Mesendoderm (in vitro differentiated cells): ENCODE measurements around the gene MDC1.
"Not testable (repeated sequence)": the region's sequence is repeated elsewhere in the genome, so short reads cannot be mapped to it uniquely, and the experiment has no call there.

Experiments used
- DNase-seq: peaks from one replicate; pipeline ENCODE4 v3.0.0; 2013
- H2AK5ac ChIP-seq: 2 replicates; pipeline ENCODE4 v1.6.1; 2013; ENCODE audit warnings: low read length, inconsistent platforms
- H2BK120ac ChIP-seq: 2 replicates; pipeline ENCODE4 v1.6.1; 2013; ENCODE audit warnings: low read depth, mild to moderate bottlenecking, low read length, moderate library complexity, mixed read lengths
- H2BK15ac ChIP-seq: replicated peaks from 2 replicates; pipeline ENCODE4 v1.6.1; 2013; ENCODE audit warnings: low read depth, mild to moderate bottlenecking, moderate library complexity
- H2BK5ac ChIP-seq: 2 replicates; pipeline ENCODE4 v1.6.1; 2013; ENCODE audit warnings: low read length, inconsistent platforms
- H3K18ac ChIP-seq: 2 replicates; pipeline ENCODE4 v1.6.1; 2013; ENCODE audit warnings: mild to moderate bottlenecking, low read length, mixed read lengths
- H3K23ac ChIP-seq: one replicate; pipeline ENCODE4 v1.6.1; 2013; ENCODE audit warnings: low read length
- H3K27ac ChIP-seq: 2 replicates; pipeline ENCODE4 v1.5.1; 2013; ENCODE audit warnings: low read depth, mild to moderate bottlenecking, inconsistent platforms, low read length, moderate library complexity
- H3K27me3 ChIP-seq: 2 replicates; pipeline ENCODE4 v1.6.1; 2013; ENCODE audit warnings: low read length, control low read depth, mild to moderate bottlenecking, inconsistent platforms; ENCODE audit not compliant: insufficient read depth, poor library complexity
- H3K36me3 ChIP-seq: 2 replicates; pipeline ENCODE4 v1.6.1; 2013; ENCODE audit warnings: low read length, inconsistent platforms; ENCODE audit not compliant: control insufficient read depth, insufficient read depth
- H3K4ac ChIP-seq: one replicate; pipeline ENCODE4 v1.6.1; 2013; ENCODE audit warnings: low read depth, mild to moderate bottlenecking, low read length, moderate library complexity
- H3K4me1 ChIP-seq: 2 replicates; pipeline ENCODE4 v1.6.1; 2013; ENCODE audit warnings: low read depth, low read length, inconsistent platforms; ENCODE audit not compliant: control insufficient read depth
- H3K4me2 ChIP-seq: 2 replicates; pipeline ENCODE4 v1.6.1; 2013; ENCODE audit warnings: low read length
- H3K4me3 ChIP-seq: 2 replicates; pipeline ENCODE4 v1.5.1; 2013; ENCODE audit warnings: mild to moderate bottlenecking, low read length
- H3K56ac ChIP-seq: one replicate; pipeline ENCODE4 v1.6.1; 2013; ENCODE audit warnings: low read length
- H3K79me1 ChIP-seq: 2 replicates; pipeline ENCODE4 v1.6.1; 2013; ENCODE audit warnings: low read length, inconsistent platforms
- H3K79me2 ChIP-seq: 2 replicates; pipeline ENCODE4 v1.6.1; 2013; ENCODE audit warnings: mild to moderate bottlenecking, low read length; ENCODE audit not compliant: control insufficient read depth, insufficient read depth
- H3K9ac ChIP-seq: 2 replicates; pipeline ENCODE4 v1.6.1; 2013; ENCODE audit warnings: low read length, inconsistent platforms
- H4K5ac ChIP-seq: one replicate; pipeline ENCODE4 v1.6.1; 2013; ENCODE audit warnings: low read length
- H4K8ac ChIP-seq: one replicate; pipeline ENCODE4 v1.6.1; 2013; ENCODE audit warnings: low read depth, mild to moderate bottlenecking, control low read depth, low read length, moderate library complexity
- WGBS: extraction: QIAGEN DNeasy Blood & Tissue Kit; methylation state at CpG from one replicate; pipeline ENCODE4 v1.1.7; 2013; ENCODE audit warnings: low lambda C conversion rate, missing lambda C conversion rate; ENCODE audit not compliant: insufficient coverage; ENCODE audit errors: extremely low coverage; 5-methylcytosine and 5-hydroxymethylcytosine counted together

The MDC1 gene

GRCh38 chr6:30722280-30723112, 5.4 kb upstream of the MDC1 start:
- Histone ChIP-seq H3K4ac (no peak overlapping the region), H3K27me3 (no peaks in the 10 kb centered on the region), H3K79me2 (peaks cover 37% of the 10 kb centered on the region), H3K4me1 (no peaks in the 10 kb centered on the region), H3K27ac (peak overlapping the region; percentile 25), H2BK15ac (no peak overlapping the region), H3K23ac (no peak overlapping the region), H3K36me3 (peaks cover 19% of the 10 kb centered on the region), H2AK5ac (no peak overlapping the region), H3K4me3 (peak overlapping the region; percentile 95), H2BK120ac (no peak overlapping the region), H4K5ac (no peak overlapping the region), H3K18ac (no peak overlapping the region), H4K8ac (no peak overlapping the region), H3K56ac (peak overlapping the region; percentile 98), H3K9ac (peak overlapping the region; percentile 99), H2BK5ac (no peak overlapping the region), H3K79me1 (no peaks in the 10 kb centered on the region), H3K4me2 (peak overlapping the region; percentile 78)
- WGBS: no CpG with 5 or more reads among the region's 27 CpGs
- DNase-seq: peak; percentile 80

GRCh38 chr6:30722025-30722279, 4.9 kb upstream of the MDC1 start:
- no CpG with 5 or more reads among the region's 10 CpGs for WGBS
- H3K36me3 ChIP-seq: peaks cover 19% of the 10 kb centered on the region
- H3K56ac ChIP-seq: peak overlapping the region; percentile 98
- H2BK15ac ChIP-seq, H4K5ac ChIP-seq, H3K4me1 ChIP-seq, H3K79me1 ChIP-seq, H2AK5ac ChIP-seq, H2BK5ac ChIP-seq, DNase-seq, H3K27me3 ChIP-seq, H4K8ac ChIP-seq: not testable (repeated sequence)
- peak overlapping the region; percentile 53 for H3K4me2 ChIP-seq
- peak overlapping the region; percentile 88 for H3K27ac ChIP-seq
- peak overlapping the region; percentile 99 for H3K9ac ChIP-seq
- peak overlapping the region; percentile 0 for H2BK120ac ChIP-seq
- H3K4ac ChIP-seq: peak overlapping the region; percentile 99
- peak overlapping the region; percentile 97 for H3K18ac ChIP-seq
- peak overlapping the region; percentile 29 for H3K23ac ChIP-seq
- peak overlapping the region; percentile 95 for H3K4me3 ChIP-seq
- H3K79me2 ChIP-seq: peaks cover 37% of the 10 kb centered on the region

- H3K4me3 ChIP-seq: peak overlapping the region; percentile 95
- peak overlapping the region; percentile 97 for H3K18ac ChIP-seq
- H3K23ac ChIP-seq: peak overlapping the region; percentile 85
- H3K27me3 ChIP-seq: no peaks in the 10 kb centered on the region
- peaks cover 40% of the 10 kb centered on the region for H3K79me2 ChIP-seq
- WGBS: no CpG with 5 or more reads among the region's 71 CpGs
- H3K79me1 ChIP-seq: peaks cover 1% of the 10 kb centered on the region
- peak overlapping the region; percentile 99 for H3K9ac ChIP-seq
- H2BK15ac ChIP-seq: no peak overlapping the region
- H4K5ac ChIP-seq: no peak overlapping the region
- H3K56ac ChIP-seq: peak overlapping the region; percentile 98
- peak; percentile 92 for DNase-seq
- H2AK5ac ChIP-seq: peak overlapping the region; percentile 27
- H3K4ac ChIP-seq: peak overlapping the region; percentile 99
- H3K4me1 ChIP-seq: peaks cover under 1% of the 10 kb centered on the region
- H3K36me3 ChIP-seq: peaks cover 19% of the 10 kb centered on the region
- peak overlapping the region; percentile 53 for H3K4me2 ChIP-seq
- peak overlapping the region; percentile 29 for H2BK120ac ChIP-seq
- H2BK5ac ChIP-seq: peak overlapping the region; percentile 73
- peak overlapping the region; percentile 90 for H3K27ac ChIP-seq
- peak overlapping the region; percentile 67 for H4K8ac ChIP-seq
These were observed 4.3 kb upstream of the MDC1 start for GRCh38 chr6:30721198-30722024.

GRCh38 chr6:30720738-30721197, 3.7 kb upstream of the MDC1 start:
- WGBS: no CpG with 5 or more reads among the region's 29 CpGs
- Histone ChIP-seq H4K5ac (no peak overlapping the region), H3K4me3 (peak overlapping the region; percentile 95), H2AK5ac (no peak overlapping the region), H3K18ac (peak overlapping the region; percentile 96), H2BK5ac (peak overlapping the region; percentile 73), H3K36me3 (peaks cover 19% of the 10 kb centered on the region), H3K23ac (peak overlapping the region; percentile 49), H3K4me1 (peaks cover 2% of the 10 kb centered on the region), H3K27ac (peak overlapping the region; percentile 90), H3K27me3 (no peaks in the 10 kb centered on the region), H3K4ac (peak overlapping the region; percentile 86), H3K79me1 (peaks cover 2% of the 10 kb centered on the region), H2BK15ac (no peak overlapping the region), H3K56ac (peak overlapping the region; percentile 96), H2BK120ac (peak overlapping the region; percentile 34), H3K79me2 (peaks cover 41% of the 10 kb centered on the region), H3K4me2 (no peak overlapping the region), H4K8ac (peak overlapping the region; percentile 67), H3K9ac (peak overlapping the region; percentile 98)
- DNase-seq: peak; percentile 81

- peaks cover 41% of the 10 kb centered on the region for H3K79me2 ChIP-seq
- H3K23ac ChIP-seq: peak within 1 kb of the TSS; percentile 49
- H2BK15ac ChIP-seq: no peak within 1 kb of the TSS
- peak within 1 kb of the TSS; percentile 36 for H4K5ac ChIP-seq
- DNase-seq: peak; percentile 100
- peak within 1 kb of the TSS; percentile 93 for H3K27ac ChIP-seq
- no peaks in the 10 kb centered on the region for H3K27me3 ChIP-seq
- peak within 1 kb of the TSS; percentile 89 for H3K4me2 ChIP-seq
- H3K36me3 ChIP-seq: peaks cover 19% of the 10 kb centered on the region
- peak within 1 kb of the TSS; percentile 72 for H2AK5ac ChIP-seq
- H3K9ac ChIP-seq: peak within 1 kb of the TSS; percentile 98
- H2BK5ac ChIP-seq: peak within 1 kb of the TSS; percentile 73
- no CpG with 5 or more reads among the region's 38 CpGs for WGBS
- H4K8ac ChIP-seq: peak within 1 kb of the TSS; percentile 67
- H3K79me1 ChIP-seq: peaks cover 2% of the 10 kb centered on the region
- H3K4me1 ChIP-seq: peaks cover 2% of the 10 kb centered on the region
- peak within 1 kb of the TSS; percentile 95 for H3K4me3 ChIP-seq
- H3K4ac ChIP-seq: peak within 1 kb of the TSS; percentile 96
- H3K18ac ChIP-seq: peak within 1 kb of the TSS; percentile 96
- H2BK120ac ChIP-seq: peak within 1 kb of the TSS; percentile 63
- peak within 1 kb of the TSS; percentile 96 for H3K56ac ChIP-seq
These were observed 3.0 kb upstream of the MDC1 start, which contains the start of gene TUBB for GRCh38 chr6:30719791-30720737. Gene TUBB (plus strand): TSS chr6:30720352. CDS start chr6:30720507, 155 bp downstream.
